GM18858 (cell line): Measurements from ENCODE around the gene CORO6.

Experiments used
- ATAC-seq: cut with Tn5 transposase; IDR thresholded peaks from one replicate; pipeline ENCODE4 v1.9.1; 2021; ENCODE audit not compliant: unreplicated experiment

Gene CORO6

GRCh38 chr17:29613856-29614255, 8.9 kb downstream of the CORO6 start:
- no peak for ATAC-seq

DNA sequence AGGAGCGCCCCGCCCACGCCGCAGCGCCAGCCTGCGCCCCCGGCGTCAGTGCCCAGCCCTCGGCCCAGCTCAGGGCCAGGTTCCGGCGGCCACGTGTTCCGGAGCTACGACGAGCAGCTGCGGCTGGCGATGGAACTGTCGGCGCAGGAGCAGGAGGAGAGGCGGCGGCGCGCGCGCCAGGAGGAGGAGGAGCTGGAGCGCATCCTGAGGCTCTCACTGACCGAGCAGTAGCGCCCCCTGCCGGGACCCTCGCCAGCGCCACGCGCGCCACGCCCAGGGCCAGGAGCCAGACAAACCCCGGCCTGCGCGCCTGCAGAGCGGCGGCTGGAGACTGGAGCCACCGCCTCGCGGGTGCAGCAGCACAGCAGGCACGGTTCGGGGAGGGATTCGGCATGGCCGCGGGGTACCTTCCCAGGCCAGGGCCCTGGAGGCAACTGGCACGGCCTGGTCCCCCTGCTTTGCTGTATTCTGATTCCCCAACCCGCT, 9.3 kb downstream of the CORO6 start:
- ATAC-seq, result no peak

DNA sequence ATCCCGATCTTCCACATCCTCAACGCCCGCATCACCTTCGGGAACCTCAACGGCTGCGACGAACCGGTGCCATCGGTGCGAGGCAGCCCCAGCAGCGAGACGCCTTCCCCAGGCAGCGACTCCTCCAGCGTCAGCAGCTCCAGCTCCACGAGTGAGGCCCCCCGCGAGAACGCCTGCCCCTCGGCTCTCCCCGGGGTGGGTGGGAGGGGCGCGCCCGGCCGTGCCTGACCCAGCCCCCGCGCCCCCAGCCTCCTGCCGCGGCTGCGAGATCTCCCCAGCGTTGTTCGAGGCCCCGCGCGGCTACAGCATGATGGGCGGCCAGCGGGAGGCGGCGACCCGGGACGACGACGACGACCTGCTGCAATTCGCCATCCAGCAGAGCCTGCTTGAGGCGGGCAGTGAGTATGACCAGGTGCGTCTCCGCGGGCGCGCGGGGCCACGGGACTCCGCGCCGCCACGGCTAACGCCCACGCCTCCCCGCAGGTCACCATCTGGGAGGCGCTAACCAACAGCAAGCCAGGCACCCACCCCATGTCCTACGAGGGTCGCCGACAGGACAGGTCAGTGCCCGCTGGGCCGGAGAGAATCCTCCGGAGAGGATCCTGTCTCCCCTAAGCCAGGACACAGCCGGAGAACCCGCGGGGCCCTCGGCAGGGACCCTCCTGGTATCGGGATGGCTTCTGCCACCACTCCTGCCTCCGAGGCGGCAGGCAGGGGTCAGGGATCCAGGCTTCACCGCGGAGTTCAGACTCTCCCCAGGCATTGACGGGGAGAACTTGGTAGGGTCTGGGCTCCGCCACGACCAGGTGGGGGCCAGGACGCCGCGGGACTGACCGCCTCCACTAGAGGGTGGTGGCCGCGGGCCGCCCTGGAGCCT, 10.1 kb downstream of the CORO6 start:
- no peak for ATAC-seq

DNA sequence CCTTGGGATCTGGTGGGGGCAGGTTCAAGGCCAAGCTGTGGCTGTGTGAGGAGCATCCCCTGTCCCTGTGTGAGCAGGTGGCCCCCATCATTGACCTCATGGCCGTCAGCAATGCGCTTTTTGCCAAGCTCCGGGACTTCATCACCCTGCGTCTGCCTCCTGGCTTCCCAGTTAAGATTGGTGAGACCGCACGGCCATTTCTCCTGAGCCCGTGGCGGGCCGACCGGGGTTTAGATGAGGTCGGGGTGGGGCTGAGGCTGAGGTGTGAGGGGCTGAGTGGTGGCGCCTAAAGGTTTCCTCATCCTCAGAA, 10.7 kb downstream of the CORO6 start:
- no peak for ATAC-seq

DNA sequence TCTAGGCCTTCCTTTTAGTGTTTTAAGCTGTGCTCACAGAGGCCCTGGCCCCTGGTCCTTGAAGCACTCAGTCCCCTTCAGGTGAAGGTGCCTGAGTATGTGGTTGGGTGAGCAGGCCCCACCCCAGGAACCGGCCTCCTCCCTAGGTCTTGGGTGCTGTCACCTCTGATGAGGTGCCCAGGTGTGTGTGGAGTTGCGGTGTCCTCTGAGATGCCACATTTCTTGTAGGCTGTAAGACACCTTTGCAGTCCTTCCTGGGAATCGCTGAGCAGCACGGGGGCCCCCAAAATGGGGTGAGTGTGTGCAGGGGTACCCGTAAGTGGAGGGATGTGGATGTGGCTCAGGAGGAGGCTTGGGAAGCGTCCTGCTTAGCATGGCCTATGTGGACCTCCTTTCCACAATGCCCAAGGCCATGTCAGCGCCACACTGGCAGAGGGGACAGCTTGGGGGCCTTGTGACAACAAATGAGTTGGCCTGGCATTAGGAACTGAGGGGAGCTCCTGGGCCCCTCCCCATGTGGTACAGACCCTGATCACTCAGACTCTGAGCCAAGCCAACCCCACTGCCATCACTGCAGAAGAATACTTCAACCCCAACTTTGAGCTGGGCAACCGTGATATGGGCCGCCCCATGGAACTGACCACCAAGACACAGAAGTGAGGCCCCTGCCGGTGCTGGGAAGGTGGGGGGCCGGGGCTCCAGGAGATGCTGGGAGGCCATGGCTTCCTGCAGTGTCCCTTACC, 11.2 kb downstream of the CORO6 start:
- ATAC-seq, result no peak

DNA sequence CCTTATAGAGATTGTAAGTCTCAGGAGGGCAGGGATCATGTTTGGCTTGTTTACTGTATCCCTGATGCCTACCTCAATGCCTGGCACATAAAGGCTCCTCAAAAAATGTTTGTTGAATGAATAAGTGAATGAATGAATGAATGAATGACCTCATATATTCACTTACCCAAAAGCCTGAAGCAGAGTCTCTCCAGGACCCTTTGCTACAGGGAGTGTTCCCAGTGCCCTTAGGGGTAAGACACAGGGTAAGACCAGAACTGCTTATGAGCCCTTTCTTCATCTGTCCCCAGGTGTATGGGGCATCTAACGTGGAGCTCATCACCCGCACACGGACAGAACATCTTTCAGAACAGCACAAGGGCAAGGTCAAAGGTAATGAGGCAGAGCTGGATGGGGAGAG, 12.3 kb downstream of the CORO6 start:
- no peak for ATAC-seq

DNA sequence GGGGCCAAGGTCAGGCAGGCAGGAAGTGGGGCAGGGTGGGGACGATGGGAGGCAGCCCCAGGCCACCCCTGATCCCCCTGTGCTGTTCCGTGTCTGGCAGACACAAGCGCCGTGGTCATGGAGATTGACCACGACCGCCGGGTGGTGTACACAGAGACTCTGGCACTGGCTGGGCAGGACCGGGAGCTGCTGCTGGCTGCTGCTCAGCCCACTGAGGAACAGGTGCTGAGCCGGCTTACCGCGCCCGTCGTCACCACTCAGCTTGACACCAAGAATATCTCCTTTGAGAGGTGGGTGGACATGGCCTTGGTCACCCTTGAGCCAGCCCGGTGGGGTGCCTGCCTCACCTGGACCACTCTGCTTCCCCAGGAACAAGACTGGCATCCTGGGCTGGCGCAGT, 13.7 kb downstream of the CORO6 start:
- ATAC-seq, result no peak

GRCh38 chr17:29607557-29608195, 15.0 kb downstream of the CORO6 start:
- ATAC-seq, result no peak

DNA sequence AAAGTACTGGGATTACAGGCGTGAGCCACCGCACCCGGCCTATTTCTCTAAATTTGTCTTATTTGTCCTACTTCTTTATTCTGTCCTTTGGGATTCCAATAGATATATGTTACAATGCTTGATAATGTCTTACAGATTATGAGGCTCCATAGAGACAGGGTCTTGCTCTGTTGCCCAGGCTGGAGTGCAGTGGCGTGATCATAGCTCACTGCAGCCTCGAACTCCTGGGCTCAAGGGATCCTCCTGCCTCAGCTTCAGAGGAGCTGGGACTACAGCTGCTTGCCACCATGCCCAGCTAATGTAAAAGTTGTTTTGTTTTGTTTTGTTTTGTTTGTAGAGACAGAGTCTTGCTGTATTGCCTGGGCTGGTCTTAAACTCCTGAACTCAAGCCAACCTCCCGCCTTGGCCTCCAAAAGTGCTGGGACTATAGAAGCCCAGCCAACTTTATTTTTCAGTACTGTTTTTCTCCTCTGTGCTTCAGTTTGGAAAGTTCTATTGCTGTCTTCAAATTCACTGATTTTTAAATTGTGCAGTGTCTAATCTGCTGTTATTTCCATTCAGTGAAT, 19.5 kb downstream of the CORO6 start:
- ATAC-seq, result no peak

DNA sequence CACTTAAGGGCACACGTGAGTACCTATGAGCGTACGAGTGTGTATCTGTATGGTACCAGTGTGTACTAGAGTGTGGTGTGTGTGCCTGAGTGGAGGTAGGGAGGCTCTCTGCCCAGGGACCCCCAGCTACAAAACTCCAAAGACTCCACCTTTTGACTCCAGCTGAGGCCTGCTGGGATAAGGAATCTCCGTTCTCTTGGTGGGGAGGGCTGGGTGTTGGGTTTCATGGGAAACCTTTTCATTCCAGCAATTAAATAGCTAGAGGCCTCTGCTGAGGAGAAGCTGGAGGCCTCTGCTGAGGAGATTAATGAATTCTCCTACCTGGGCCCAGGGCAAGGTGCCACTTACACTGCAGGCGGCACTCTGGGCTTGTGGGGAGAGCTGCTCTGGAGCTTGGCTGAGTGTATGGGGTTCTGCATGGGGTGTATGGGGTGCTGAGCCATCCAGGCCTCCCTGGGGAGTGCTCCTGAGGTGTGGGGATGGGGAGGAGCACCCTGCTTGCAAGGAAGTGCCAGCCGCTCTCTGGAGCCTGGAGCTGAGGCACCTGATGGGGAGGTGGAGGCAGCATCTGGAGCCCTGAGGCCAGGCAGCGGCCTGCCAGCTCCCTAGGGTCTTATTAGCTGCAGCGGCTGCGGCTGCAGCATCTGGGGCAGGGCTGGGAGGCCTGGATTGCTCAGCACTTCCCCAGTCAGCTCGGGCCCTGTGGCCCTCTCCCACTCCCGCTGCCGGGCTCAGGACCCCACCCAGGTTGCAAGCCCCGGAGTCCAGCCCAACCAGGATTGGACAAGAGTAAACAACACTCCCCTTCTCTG, 25.1 kb downstream of the CORO6 start:
- no peak for ATAC-seq

- no peak for ATAC-seq
These were observed 25.9 kb downstream of the CORO6 start for GRCh38 chr17:29596811-29597210.

GRCh38 chr17:29595943-29596774, 26.6 kb downstream of the CORO6 start:
- no peak for ATAC-seq

GRCh38 chr17:29595107-29595942, 27.4 kb downstream of the CORO6 start:
- ATAC-seq, result no peak

DNA sequence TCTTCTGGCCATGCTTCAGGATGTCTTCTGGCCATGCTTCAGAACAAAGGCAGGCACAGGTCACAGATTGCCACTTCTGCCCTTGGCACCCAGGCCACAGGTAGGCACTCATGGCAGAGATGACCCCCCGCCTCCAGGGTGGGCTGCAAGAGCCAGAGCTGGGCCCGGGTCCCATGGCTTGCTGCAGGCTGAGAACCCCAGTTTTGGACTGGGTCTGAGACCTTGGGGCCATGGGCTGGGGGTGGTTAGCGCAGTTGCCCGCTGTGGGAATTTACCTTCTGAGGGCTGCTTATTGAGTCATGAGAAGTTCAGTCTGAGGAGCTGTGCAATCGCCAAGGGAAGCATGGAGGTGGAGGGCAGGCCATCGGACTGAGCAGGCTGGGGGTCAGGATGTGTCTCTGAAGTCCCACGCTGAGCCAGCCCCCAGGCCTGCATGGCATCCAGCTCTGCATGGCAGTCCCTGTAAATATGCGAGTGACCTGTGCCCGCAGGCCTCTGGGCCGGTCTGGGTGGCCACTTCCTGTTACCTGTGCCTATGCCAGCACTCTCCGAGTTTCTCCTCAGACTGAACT, 28.1 kb downstream of the CORO6 start:
- ATAC-seq, result no peak

DNA sequence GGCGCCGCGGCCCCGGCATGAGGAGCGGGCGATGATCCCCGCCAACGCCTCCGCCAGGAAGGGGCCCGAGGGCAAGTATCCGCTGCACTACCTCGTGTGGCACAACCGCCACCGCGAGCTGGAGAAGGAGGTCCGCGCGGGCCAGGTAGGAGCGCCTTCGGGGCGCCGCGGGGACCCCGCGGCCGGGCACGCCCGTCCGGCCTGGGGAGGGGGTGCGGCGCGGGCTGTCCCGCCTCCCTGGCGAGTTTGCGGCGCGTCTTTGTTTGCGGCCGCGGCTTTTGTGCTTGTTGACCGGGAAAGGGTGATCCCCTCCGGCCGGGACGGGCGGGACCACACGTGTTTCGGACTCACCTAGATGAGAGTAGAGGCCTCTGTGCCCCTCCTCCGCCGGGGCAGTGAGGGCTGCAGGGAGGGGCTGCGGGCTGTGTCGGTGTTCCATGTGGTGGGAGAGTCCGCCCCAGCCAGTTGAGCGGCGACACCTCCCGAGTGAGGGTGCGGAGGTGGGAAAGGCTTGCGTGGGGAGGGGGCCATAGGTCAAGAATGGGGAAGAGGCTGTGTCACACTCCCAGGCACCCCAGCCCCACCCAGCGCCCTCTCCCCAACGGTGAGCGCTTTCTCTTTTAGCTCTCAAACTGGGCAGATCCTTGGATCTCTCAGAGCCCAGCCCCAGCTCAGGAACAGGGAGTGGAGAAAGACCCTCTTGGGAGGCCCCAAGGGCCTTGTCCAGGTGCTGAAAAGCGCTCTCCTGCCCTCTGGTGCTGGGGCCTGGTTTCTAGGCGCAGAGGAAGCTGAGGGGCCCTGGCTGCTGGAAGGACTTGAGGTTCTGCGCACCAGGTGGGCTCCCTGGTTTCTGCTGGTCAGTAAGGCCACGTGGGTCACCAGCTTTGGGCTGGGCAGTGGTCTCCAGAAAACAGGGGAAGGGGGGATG, 28.9 kb downstream of the CORO6 start:
- no peak for ATAC-seq

GRCh38 chr17:29592850-29593551, 29.7 kb downstream of the CORO6 start, which contains the start of gene ANKRD13B:
Gene ANKRD13B, plus strand, starts transcription at chr17:29593132. Its CDS starts 490 bp downstream, at chr17:29593622.
- ATAC-seq, result no peak
